SK-N-SH (cell line): Measurements from ENCODE around the gene WBP11. TPM values are rescaled to one million over a fixed set of nuclear protein-coding genes. Genes with fewer than 3 reads are reported as not detected.

ENCODE experiments used
- CTCF ChIA-PET: fragments of 300-600, 350-600 bp; formaldehyde crosslinking; extraction: SDS; loops from one replicate; lab custom pipeline; 2021; lab: Yijun Ruan, JAX
- POLR2A ChIA-PET: fragments of 350-600 bp; sonication (Branson Sonifier 250); formaldehyde crosslinking; extraction: SDS; loops from one replicate; lab custom pipeline; 2020; ENCODE audit warnings: antibody characterized with exemption, inconsistent platforms; lab: Yijun Ruan, JAX
- DNase-seq: peaks from one replicate; pipeline ENCODE4 v3.0.0; 2012
- H2AFZ ChIP-seq: fragments of 200-600 bp; sonication (generic); 2 replicates; pipeline ENCODE4 v1.8.1; 2016; ENCODE audit warnings: antibody characterized with exemption, mild to moderate bottlenecking, low read depth
- H3F3A ChIP-seq: fragments of 200-600 bp; sonication (generic); replicated peaks from 2 replicates; pipeline ENCODE3; 2016; ENCODE audit warnings: antibody characterized with exemption, mild to moderate bottlenecking; ENCODE audit not compliant: insufficient read depth
- H3K27ac ChIP-seq, 2 experiments: fragments of 200-500 bp in 1 of 2; fragments of 200-600 bp in 1 of 2; sonication (Bioruptor generic) in 1 of 2; sonication (generic), shearing (Covaris generic) in 1 of 2; 2 replicates each; pipeline versions ENCODE4 v1.5.1 to v1.6.1; 2014 to 2016; ENCODE audit warnings: low read depth in 2 of 2, inconsistent platforms in 1 of 2, low read length in 1 of 2, mild to moderate bottlenecking in 1 of 2, mixed read lengths in 1 of 2
- H3K27me3 ChIP-seq: fragments of 200-600 bp; sonication (generic), shearing (Covaris generic); 2 replicates; pipeline ENCODE4 v1.6.1; 2016; ENCODE audit warnings: mixed run types; ENCODE audit not compliant: insufficient read depth
- H3K36me3 ChIP-seq, 2 experiments: fragments of 200-500 bp in 1 of 2; fragments of 200-600 bp in 1 of 2; sonication (Bioruptor generic) in 1 of 2; sonication (generic) in 1 of 2; replicated peaks in 1 of 2; 2 replicates each; pipeline versions ENCODE3 to v1.5.1; 2014 to 2016; ENCODE audit warnings: low read length in 1 of 2, mild to moderate bottlenecking in 1 of 2; ENCODE audit not compliant: insufficient read depth in 2 of 2, control insufficient read depth in 1 of 2
- H3K4me1 ChIP-seq, 2 experiments: fragments of 200-500 bp in 1 of 2; fragments of 200-600 bp in 1 of 2; sonication (Bioruptor generic) in 1 of 2; sonication (generic), shearing (Covaris generic) in 1 of 2; 2 replicates each; pipeline versions ENCODE4 v1.5.1 to v1.6.1; 2014 to 2016; ENCODE audit warnings: low read depth in 1 of 2, low read length in 1 of 2, mixed run types in 1 of 2; ENCODE audit not compliant: insufficient read depth in 2 of 2, control insufficient read depth in 1 of 2
- H3K4me2 ChIP-seq: fragments of 200-600 bp; sonication (generic), shearing (Covaris generic); 2 replicates; pipeline ENCODE4 v1.6.1; 2017; ENCODE audit warnings: mixed run types
- H3K4me3 ChIP-seq, 2 experiments: fragments of 200-500 bp in 1 of 2; fragments of 200-600 bp in 1 of 2; sonication (Bioruptor generic) in 1 of 2; sonication (generic), shearing (Covaris generic) in 1 of 2; 2 replicates each; pipeline versions ENCODE4 v1.5.1 to v1.8.1; 2014 to 2016; ENCODE audit warnings: low read depth in 2 of 2, inconsistent platforms in 1 of 2, low read length in 1 of 2, mild to moderate bottlenecking in 1 of 2, mixed read lengths in 1 of 2, moderate library complexity in 1 of 2
- H3K79me2 ChIP-seq: fragments of 200-600 bp; sonication (generic); 2 replicates; pipeline ENCODE4 v1.8.1; 2017; ENCODE audit warnings: mild to moderate bottlenecking; ENCODE audit not compliant: insufficient read depth
- H3K9ac ChIP-seq: fragments of 200-600 bp; sonication (generic); 2 replicates; pipeline ENCODE4 v1.6.1; 2017; ENCODE audit warnings: mixed run types
- H3K9me2 ChIP-seq: fragments of 200-600 bp; sonication (generic); 2 replicates; pipeline ENCODE4 v1.6.1; 2017; ENCODE audit warnings: mixed run types
- H3K9me3 ChIP-seq: fragments of 200-600 bp; sonication (generic); 2 replicates; pipeline ENCODE4 v1.6.1; 2017; ENCODE audit warnings: mixed run types, mild to moderate bottlenecking, moderate library complexity
- H4K20me1 ChIP-seq: fragments of 200-600 bp; sonication (generic); 2 replicates; pipeline ENCODE4 v1.6.1; 2017; ENCODE audit warnings: mild to moderate bottlenecking, mixed run types; ENCODE audit not compliant: insufficient read depth
- CHD2 ChIP-seq: fragments of 150-350 bp; IDR thresholded peaks from 2 replicates; pipeline ENCODE4 v1.6.1; 2018; ENCODE audit warnings: low read length; ENCODE audit not compliant: partially characterized antibody
- EP300 ChIP-seq, 2 experiments: IDR thresholded peaks; 2 replicates each; pipeline versions ENCODE4 v1.4.0 to v1.6.1; 2012; ENCODE audit warnings: borderline replicate concordance in 1 of 2, low read depth in 1 of 2, low read length in 1 of 2
- FOSL2 ChIP-seq: IDR thresholded peaks from 2 replicates; pipeline ENCODE4 v1.4.0; 2012; ENCODE audit warnings: low read depth, mild to moderate bottlenecking, moderate library complexity, borderline replicate concordance
- FOXJ3 ChIP-seq: sonication (generic); formaldehyde crosslinking; IDR thresholded peaks from 2 replicates; pipeline ENCODE4 v1.5.1; 2020; ENCODE audit warnings: mild to moderate bottlenecking, missing genetic modification reagents
- GABPA ChIP-seq: IDR thresholded peaks from 2 replicates; pipeline ENCODE4 v1.4.0; 2012; ENCODE audit warnings: low read depth, mild to moderate bottlenecking
- GATA2 ChIP-seq: sonication (generic); formaldehyde crosslinking; IDR thresholded peaks from 2 replicates; pipeline ENCODE4 v1.5.0; 2020; ENCODE audit warnings: mild to moderate bottlenecking, missing genetic modification reagents
- MEF2A ChIP-seq: IDR thresholded peaks from 2 replicates; pipeline ENCODE4 v1.4.0; 2012; ENCODE audit warnings: low read depth, borderline replicate concordance
- MXI1 ChIP-seq: IDR thresholded peaks from 2 replicates; pipeline ENCODE4 v1.6.1; 2012; ENCODE audit warnings: mild to moderate bottlenecking, low read depth, low read length, improper control_type of control experiment
- NFIC ChIP-seq: IDR thresholded peaks from 2 replicates; pipeline ENCODE4 v1.4.0; 2012; ENCODE audit warnings: borderline replicate concordance
- NRF1 ChIP-seq: IDR thresholded peaks from 2 replicates; pipeline ENCODE4 v1.6.1; 2012; ENCODE audit warnings: low read depth, mild to moderate bottlenecking, low read length
- RAD21 ChIP-seq: IDR thresholded peaks from 2 replicates; pipeline ENCODE4 v1.6.1; 2012; ENCODE audit warnings: mild to moderate bottlenecking, low read length
- REST ChIP-seq: IDR thresholded peaks from 2 replicates; pipeline ENCODE4 v1.6.1; 2012; ENCODE audit warnings: mild to moderate bottlenecking, low read depth, low read length, moderate library complexity
- TCF12 ChIP-seq: IDR thresholded peaks from 2 replicates; pipeline ENCODE4 v1.4.0; 2012
- USF2 ChIP-seq: fragments of 150-350 bp; IDR thresholded peaks from 2 replicates; pipeline ENCODE4 v1.6.1; 2017; ENCODE audit warnings: antibody characterized with exemption, low read length, low read depth, borderline replicate concordance
- WGBS: methylation state at CpG from one replicate; pipeline ENCODE4 v1.1.6; 2017; ENCODE audit warnings: low lambda C conversion rate; 5-methylcytosine and 5-hydroxymethylcytosine counted together
- polyA plus RNA-seq, 3 experiments: library from polyadenylated mRNA; depleted of rRNA; stranded (reverse); fragments of >200 nt; gene quantifications; 2 replicates each; pipeline ENCODE4 v1.2.3, GENCODE V29; 2012
- TF ChIP-seq, protein P1 (sequence below): IDR thresholded peaks from 2 replicates; pipeline ENCODE4 v1.4.0; 2012; ENCODE audit warnings: low read depth
- TF ChIP-seq, protein P2 (sequence below): fragments of 150-350 bp; IDR thresholded peaks from 2 replicates; pipeline ENCODE4 v1.6.1; 2016; ENCODE audit warnings: mild to moderate bottlenecking, low read depth, low read length

Gene WBP11
- polyA plus RNA-seq, 1 of the 3 experiments (the other 2 are of a cell fraction), result 18.7 TPM

GRCh38 chr12:14850929-14851663 is 47.8 kb upstream of the WBP11 start:
- no peak overlapping the region for H2AFZ ChIP-seq
- no peaks in the 10 kb centered on the region for H3K9me2 ChIP-seq
- ChIA-PET CTCF (no interaction called here), POLR2A (no interaction called here)
- TF ChIP-seq NFIC, result no peak
- TF ChIP-seq FOSL2, result no peak
- TF ChIP-seq MXI1, result no peak
- TF ChIP-seq USF2, result no peak
- no peak for TF ChIP-seq CHD2
- no peak for TF ChIP-seq EP300 (IDR thresholded peaks at IDR 0.05; ENCODE audit: borderline replicate concordance in 1 of 2, low read depth in 1 of 2, low read length in 1 of 2)
- no peak for TF ChIP-seq NRF1
- TF ChIP-seq, protein P1, sequence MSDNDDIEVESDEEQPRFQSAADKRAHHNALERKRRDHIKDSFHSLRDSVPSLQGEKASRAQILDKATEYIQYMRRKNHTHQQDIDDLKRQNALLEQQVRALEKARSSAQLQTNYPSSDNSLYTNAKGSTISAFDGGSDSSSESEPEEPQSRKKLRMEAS, result no peak
- TF ChIP-seq RAD21, result no peak
- no peak for TF ChIP-seq REST
- TF ChIP-seq, protein P2, sequence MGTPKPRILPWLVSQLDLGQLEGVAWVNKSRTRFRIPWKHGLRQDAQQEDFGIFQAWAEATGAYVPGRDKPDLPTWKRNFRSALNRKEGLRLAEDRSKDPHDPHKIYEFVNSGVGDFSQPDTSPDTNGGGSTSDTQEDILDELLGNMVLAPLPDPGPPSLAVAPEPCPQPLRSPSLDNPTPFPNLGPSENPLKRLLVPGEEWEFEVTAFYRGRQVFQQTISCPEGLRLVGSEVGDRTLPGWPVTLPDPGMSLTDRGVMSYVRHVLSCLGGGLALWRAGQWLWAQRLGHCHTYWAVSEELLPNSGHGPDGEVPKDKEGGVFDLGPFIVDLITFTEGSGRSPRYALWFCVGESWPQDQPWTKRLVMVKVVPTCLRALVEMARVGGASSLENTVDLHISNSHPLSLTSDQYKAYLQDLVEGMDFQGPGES, result no peak
- TF ChIP-seq GATA2 (CRISPR knock-in tag), result no peak
- no peak for TF ChIP-seq FOXJ3
- TF ChIP-seq GABPA, result no peak
- TF ChIP-seq TCF12, result no peak
- no peak for TF ChIP-seq MEF2A
- 86% methylated on average over 1 of the region's 1 CpG for WGBS
- peaks cover 5 to 7% of the 10 kb centered on the region in 2 experiments; a peak in 2 of 4 replicates for H3K4me1 ChIP-seq
- H3K9me3 ChIP-seq, result no peaks in the 10 kb centered on the region
- no peak for DNase-seq
- no peak overlapping the region for H3K4me2 ChIP-seq
- H3K4me3 ChIP-seq, result no peak overlapping the region
- H3K9ac ChIP-seq, result no peak overlapping the region
- no peaks in the 10 kb centered on the region for H3K27me3 ChIP-seq
- no peaks in the 10 kb centered on the region for H4K20me1 ChIP-seq
- peaks cover 0 to 5% of the 10 kb centered on the region in 2 experiments for H3K36me3 ChIP-seq
- H3K27ac ChIP-seq, result no peak overlapping the region
- H3F3A ChIP-seq, result peaks cover 3% of the 10 kb centered on the region
- no peaks in the 10 kb centered on the region for H3K79me2 ChIP-seq
